Neural cell (in vitro differentiated cells): ENCODE results near the gene FGD1.

ENCODE experiments used
- CTCF ChIP-seq: fragments of 450-650 bp; IDR thresholded peaks from 2 replicates; pipeline ENCODE4 v1.5.1; 2014; ENCODE audit warnings: antibody characterized with exemption, mild to moderate bottlenecking, moderate library complexity; ENCODE audit not compliant: poor library complexity, severe bottlenecking
- EP300 ChIP-seq: fragments of 450-650 bp; conservative IDR thresholded peaks from 2 replicates; pipeline ENCODE4 v1.6.1; 2014; ENCODE audit warnings: antibody characterized with exemption, mild to moderate bottlenecking, moderate library complexity; ENCODE audit not compliant: poor library complexity, severe bottlenecking
- EZH2 ChIP-seq: fragments of 200-600, 300-800 bp; shearing (Covaris generic), sonication (generic); IDR thresholded peaks from 2 replicates; pipeline ENCODE4 v1.6.1; 2014; ENCODE audit warnings: antibody characterized with exemption, low read length, borderline replicate concordance, mild to moderate bottlenecking; ENCODE audit not compliant: insufficient read depth, poor library complexity, severe bottlenecking
- MXI1 ChIP-seq: fragments of 450-650 bp; conservative IDR thresholded peaks from 2 replicates; pipeline ENCODE4 v1.6.1; 2014; ENCODE audit warnings: antibody characterized with exemption, mild to moderate bottlenecking; ENCODE audit not compliant: poor library complexity, severe bottlenecking
- POLR2AphosphoS5 ChIP-seq: IDR thresholded peaks from 2 replicates; pipeline ENCODE4 v1.6.1; 2012
- REST ChIP-seq: IDR thresholded peaks from 2 replicates; pipeline ENCODE4 v1.6.1; 2012; ENCODE audit warnings: borderline replicate concordance
- SMC3 ChIP-seq: fragments of 450-650 bp; conservative IDR thresholded peaks from 2 replicates; pipeline ENCODE4 v1.6.1; 2014; ENCODE audit warnings: antibody characterized with exemption, mild to moderate bottlenecking, moderate library complexity; ENCODE audit not compliant: poor library complexity
- TAF1 ChIP-seq: IDR thresholded peaks from 2 replicates; pipeline ENCODE4 v1.6.1; 2012; ENCODE audit warnings: low read depth

- TF ChIP-seq CTCF (no peak), MXI1 (no peak), POLR2AphosphoS5 (no peak), EZH2 (no peak), EP300 (no peak), SMC3 (no peak), TAF1 (no peak), REST (no peak)
Observed at GRCh38 chrX:54416965-54417364, 79.1 kb downstream of the FGD1 start.
